ENCODE data around the gene EML3. TPM values are rescaled to one million over a fixed set of nuclear protein-coding genes. Genes with fewer than 3 reads are reported as not detected.

EML3 gene
- total and polyA plus RNA-seq, 2 of the 13 experiments (the other 11 are each of a cell fraction or from before 2014, with no cell fraction given) = 10.6 to 12.3 TPM

DNA sequence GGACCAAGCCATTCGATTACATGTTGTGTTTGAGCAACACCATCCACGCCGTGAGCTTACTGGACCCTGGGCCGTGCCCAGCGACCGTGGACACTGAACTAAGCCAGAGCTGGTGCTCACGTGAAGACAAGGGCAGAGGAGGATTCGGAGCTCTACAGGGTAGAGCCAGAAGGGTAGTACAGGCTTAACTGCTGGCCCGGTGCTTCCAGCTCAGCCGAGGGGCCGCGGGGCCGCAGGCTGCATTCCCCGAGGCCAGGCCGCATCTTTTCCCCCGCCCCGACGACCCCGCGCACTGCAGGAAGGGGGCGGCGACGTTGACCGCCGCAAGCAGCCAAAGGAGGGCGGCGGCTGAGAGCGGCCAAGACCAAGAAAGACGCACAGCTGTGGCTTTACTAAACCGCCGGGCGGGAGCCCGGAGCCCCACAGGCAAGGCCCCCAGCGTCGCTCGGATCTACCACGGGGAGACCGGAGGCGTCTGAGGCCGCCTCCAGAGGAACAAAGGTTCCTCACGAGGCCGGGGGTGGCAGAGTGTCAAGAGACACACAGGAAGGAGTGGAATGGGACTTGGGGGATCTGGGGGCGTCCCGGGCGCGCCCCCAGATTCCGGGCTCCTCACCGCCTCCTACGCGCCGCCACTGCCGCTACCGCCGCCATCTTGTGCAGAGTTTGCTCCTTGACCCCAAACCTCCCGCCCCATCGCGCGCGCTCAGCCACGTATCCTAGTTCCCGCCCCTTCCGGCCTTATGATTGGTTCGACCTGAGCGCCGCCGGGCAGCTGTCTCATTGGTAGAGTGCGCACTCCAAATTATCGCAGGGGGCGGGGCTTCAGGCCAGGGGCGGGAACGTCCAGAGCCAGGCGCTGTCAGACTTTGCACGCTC lies 33.6 kb upstream of the EML3 start, which contains the start of gene GANAB (continued):
- TF ChIP-seq, protein P1, sequence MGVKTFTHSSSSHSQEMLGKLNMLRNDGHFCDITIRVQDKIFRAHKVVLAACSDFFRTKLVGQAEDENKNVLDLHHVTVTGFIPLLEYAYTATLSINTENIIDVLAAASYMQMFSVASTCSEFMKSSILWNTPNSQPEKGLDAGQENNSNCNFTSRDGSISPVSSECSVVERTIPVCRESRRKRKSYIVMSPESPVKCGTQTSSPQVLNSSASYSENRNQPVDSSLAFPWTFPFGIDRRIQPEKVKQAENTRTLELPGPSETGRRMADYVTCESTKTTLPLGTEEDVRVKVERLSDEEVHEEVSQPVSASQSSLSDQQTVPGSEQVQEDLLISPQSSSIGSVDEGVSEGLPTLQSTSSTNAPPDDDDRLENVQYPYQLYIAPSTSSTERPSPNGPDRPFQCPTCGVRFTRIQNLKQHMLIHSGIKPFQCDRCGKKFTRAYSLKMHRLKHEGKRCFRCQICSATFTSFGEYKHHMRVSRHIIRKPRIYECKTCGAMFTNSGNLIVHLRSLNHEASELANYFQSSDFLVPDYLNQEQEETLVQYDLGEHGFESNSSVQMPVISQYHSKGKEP (CRISPR knock-in tag; IDR thresholded peaks at IDR 0.05) = no peak
- TF ChIP-seq, protein P2, sequence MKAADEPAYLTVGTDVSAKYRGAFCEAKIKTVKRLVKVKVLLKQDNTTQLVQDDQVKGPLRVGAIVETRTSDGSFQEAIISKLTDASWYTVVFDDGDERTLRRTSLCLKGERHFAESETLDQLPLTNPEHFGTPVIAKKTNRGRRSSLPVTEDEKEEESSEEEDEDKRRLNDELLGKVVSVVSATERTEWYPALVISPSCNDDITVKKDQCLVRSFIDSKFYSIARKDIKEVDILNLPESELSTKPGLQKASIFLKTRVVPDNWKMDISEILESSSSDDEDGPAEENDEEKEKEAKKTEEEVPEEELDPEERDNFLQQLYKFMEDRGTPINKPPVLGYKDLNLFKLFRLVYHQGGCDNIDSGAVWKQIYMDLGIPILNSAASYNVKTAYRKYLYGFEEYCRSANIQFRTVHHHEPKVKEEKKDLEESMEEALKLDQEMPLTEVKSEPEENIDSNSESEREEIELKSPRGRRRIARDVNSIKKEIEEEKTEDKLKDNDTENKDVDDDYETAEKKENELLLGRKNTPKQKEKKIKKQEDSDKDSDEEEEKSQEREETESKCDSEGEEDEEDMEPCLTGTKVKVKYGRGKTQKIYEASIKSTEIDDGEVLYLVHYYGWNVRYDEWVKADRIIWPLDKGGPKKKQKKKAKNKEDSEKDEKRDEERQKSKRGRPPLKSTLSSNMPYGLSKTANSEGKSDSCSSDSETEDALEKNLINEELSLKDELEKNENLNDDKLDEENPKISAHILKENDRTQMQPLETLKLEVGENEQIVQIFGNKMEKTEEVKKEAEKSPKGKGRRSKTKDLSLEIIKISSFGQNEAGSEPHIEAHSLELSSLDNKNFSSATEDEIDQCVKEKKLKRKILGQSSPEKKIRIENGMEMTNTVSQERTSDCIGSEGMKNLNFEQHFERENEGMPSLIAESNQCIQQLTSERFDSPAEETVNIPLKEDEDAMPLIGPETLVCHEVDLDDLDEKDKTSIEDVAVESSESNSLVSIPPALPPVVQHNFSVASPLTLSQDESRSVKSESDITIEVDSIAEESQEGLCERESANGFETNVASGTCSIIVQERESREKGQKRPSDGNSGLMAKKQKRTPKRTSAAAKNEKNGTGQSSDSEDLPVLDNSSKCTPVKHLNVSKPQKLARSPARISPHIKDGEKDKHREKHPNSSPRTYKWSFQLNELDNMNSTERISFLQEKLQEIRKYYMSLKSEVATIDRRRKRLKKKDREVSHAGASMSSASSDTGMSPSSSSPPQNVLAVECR (CRISPR knock-in tag; IDR thresholded peaks at IDR 0.05; ENCODE audit: borderline replicate concordance) = peak; percentile 65; the same call in 1 of the 2 replicates
- TF ChIP-seq ZNF788 (CRISPR knock-in tag; IDR thresholded peaks at IDR 0.05; ENCODE audit: borderline replicate concordance) (no peak), PHF8 (CRISPR knock-in tag; IDR thresholded peaks at IDR 0.05) (peak; percentile 79), ZNF761 (CRISPR knock-in tag; conservative IDR thresholded peaks at IDR 0.05) (0 out of 2 replicates have a peak, but pooled peaks have one; percentile 67), PRMT3 (CRISPR knock-in tag; IDR thresholded peaks at IDR 0.05; ENCODE audit: borderline replicate concordance, low read depth) (0 out of 2 replicates have a peak, but pooled peaks have one; percentile 65), SOX5 (CRISPR knock-in tag; IDR thresholded peaks at IDR 0.05; ENCODE audit: borderline replicate concordance) (peak; percentile 34; the same call in 1 of the 2 replicates), ZNF879 (CRISPR knock-in tag; IDR thresholded peaks at IDR 0.05) (peak; percentile 77; the same call in 1 of the 2 replicates), MXD4 (CRISPR knock-in tag; IDR thresholded peaks at IDR 0.05) (peak; percentile 78; the same call in 1 of the 2 replicates), ISL2 (CRISPR knock-in tag; IDR thresholded peaks at IDR 0.05) (0 out of 2 replicates have a peak, but pooled peaks have one; percentile 13), ZFP90 (CRISPR knock-in tag; IDR thresholded peaks at IDR 0.05; ENCODE audit: borderline replicate concordance) (peak; percentile 44; the same call in 1 of the 2 replicates), ZBTB1 (CRISPR knock-in tag; IDR thresholded peaks at IDR 0.05; ENCODE audit: borderline replicate concordance) (no peak), SALL2 (CRISPR knock-in tag; IDR thresholded peaks at IDR 0.05) (peak; percentile 37; the same call in 1 of the 2 replicates), TGIF2 (CRISPR knock-in tag; IDR thresholded peaks at IDR 0.05) (peak; percentile 74), REPIN1 (CRISPR knock-in tag; IDR thresholded peaks at IDR 0.05; ENCODE audit: borderline replicate concordance, low read depth) (peak; percentile 38; the same call in 1 of the 2 replicates), GABPB1 (CRISPR knock-in tag; IDR thresholded peaks at IDR 0.05) (peak; percentile 93), SOX13 (IDR thresholded peaks at IDR 0.05) (no peak), SOX13 (CRISPR knock-in tag; conservative IDR thresholded peaks at IDR 0.05 in 1 of 2, IDR thresholded peaks at IDR 0.05 in 1 of 2) (no peak), ZNF180 (CRISPR knock-in tag; IDR thresholded peaks at IDR 0.05; ENCODE audit: borderline replicate concordance, low read depth) (no peak), HDAC2 (CRISPR knock-in tag; IDR thresholded peaks at IDR 0.05) (0 out of 2 replicates have a peak, but pooled peaks have one; percentile 33), MTF1 (CRISPR knock-in tag; IDR thresholded peaks at IDR 0.05) (no peak)
- TF ChIP-seq, protein P3, sequence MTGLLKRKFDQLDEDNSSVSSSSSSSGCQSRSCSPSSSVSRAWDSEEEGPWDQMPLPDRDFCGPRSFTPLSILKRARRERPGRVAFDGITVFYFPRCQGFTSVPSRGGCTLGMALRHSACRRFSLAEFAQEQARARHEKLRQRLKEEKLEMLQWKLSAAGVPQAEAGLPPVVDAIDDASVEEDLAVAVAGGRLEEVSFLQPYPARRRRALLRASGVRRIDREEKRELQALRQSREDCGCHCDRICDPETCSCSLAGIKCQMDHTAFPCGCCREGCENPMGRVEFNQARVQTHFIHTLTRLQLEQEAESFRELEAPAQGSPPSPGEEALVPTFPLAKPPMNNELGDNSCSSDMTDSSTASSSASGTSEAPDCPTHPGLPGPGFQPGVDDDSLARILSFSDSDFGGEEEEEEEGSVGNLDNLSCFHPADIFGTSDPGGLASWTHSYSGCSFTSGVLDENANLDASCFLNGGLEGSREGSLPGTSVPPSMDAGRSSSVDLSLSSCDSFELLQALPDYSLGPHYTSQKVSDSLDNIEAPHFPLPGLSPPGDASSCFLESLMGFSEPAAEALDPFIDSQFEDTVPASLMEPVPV (CRISPR knock-in tag; IDR thresholded peaks at IDR 0.05) = peak; percentile 81; the same call in 1 of the 2 replicates

All from HepG2 (cell line).